DMS 273 (cell line): Measurements from ENCODE around the gene OSTN.
"Not testable (repeated sequence)": the region's sequence is repeated elsewhere in the genome, so short reads cannot be mapped to it uniquely, and the experiment has no call there.

ENCODE experiments used
- DNase-seq: peaks from one replicate; lab custom pipeline; 2025; ENCODE audit not compliant: unreplicated experiment; lab: John Stamatoyannopoulos, UW

The OSTN gene

GRCh38 chr3:191198932-191199331 lies at the start of gene OSTN:
OSTN (plus strand) TSS chr3:191199241; CDS start chr3:191212533, 13,292 bp downstream.
- no peak for DNase-seq

GRCh38 chr3:191151653-191152052 lies 47.4 kb upstream of the OSTN start:
- DNase-seq = no peak

GRCh38 chr3:191154827-191155226 lies 44.2 kb upstream of the OSTN start:
- DNase-seq = no peak

GRCh38 chr3:191158247-191158646 lies 40.8 kb upstream of the OSTN start:
- no peak for DNase-seq

- no peak for DNase-seq
Observed at GRCh38 chr3:191158815-191159214, 40.2 kb upstream of the OSTN start.

- DNase-seq = no peak
Observed at GRCh38 chr3:191165802-191166201, 33.2 kb upstream of the OSTN start.

GRCh38 chr3:191166368-191166767 lies 32.7 kb upstream of the OSTN start:
- no peak for DNase-seq

GRCh38 chr3:191169566-191169965 lies 29.5 kb upstream of the OSTN start:
- DNase-seq = no peak

- DNase-seq = no peak
Observed at GRCh38 chr3:191170097-191170496, 28.9 kb upstream of the OSTN start.

GRCh38 chr3:191175102-191175501 lies 23.9 kb upstream of the OSTN start:
- no peak for DNase-seq

- no peak for DNase-seq
Observed at GRCh38 chr3:191176038-191176785, 22.8 kb upstream of the OSTN start.

GRCh38 chr3:191185382-191185781 lies 13.7 kb upstream of the OSTN start:
- DNase-seq = not testable (repeated sequence)

- not testable (repeated sequence) for DNase-seq
Observed at GRCh38 chr3:191188246-191188645, 10.8 kb upstream of the OSTN start.

- not testable (repeated sequence) for DNase-seq
Observed at GRCh38 chr3:191192270-191192669, 6.8 kb upstream of the OSTN start.

- no peak for DNase-seq
Observed at GRCh38 chr3:191192941-191193340, 6.1 kb upstream of the OSTN start.

GRCh38 chr3:191197761-191198306 lies 1.2 kb upstream of the OSTN start:
- no peak for DNase-seq

GRCh38 chr3:191198480-191198879 lies 561 bp upstream of the OSTN start:
- DNase-seq = no peak

GRCh38 chr3:191210032-191210431 lies 11.0 kb downstream of the OSTN start:
- peak; percentile 5 for DNase-seq

- DNase-seq = no peak
Observed at GRCh38 chr3:191216510-191216909, 17.5 kb downstream of the OSTN start.

GRCh38 chr3:191217301-191217700 lies 18.3 kb downstream of the OSTN start:
- DNase-seq = no peak

GRCh38 chr3:191220908-191221307 lies 21.9 kb downstream of the OSTN start:
- DNase-seq = peak; percentile 24

- DNase-seq = no peak
Observed at GRCh38 chr3:191221638-191222037, 22.6 kb downstream of the OSTN start.

GRCh38 chr3:191227541-191227940 lies 28.5 kb downstream of the OSTN start:
- peak; percentile 19 for DNase-seq
